ENCODE results near the gene EHD1.
"Not testable (repeated sequence)": the region's sequence is repeated elsewhere in the genome, so short reads cannot be mapped to it uniquely, and the experiment has no call there.

EHD1 gene

DNA sequence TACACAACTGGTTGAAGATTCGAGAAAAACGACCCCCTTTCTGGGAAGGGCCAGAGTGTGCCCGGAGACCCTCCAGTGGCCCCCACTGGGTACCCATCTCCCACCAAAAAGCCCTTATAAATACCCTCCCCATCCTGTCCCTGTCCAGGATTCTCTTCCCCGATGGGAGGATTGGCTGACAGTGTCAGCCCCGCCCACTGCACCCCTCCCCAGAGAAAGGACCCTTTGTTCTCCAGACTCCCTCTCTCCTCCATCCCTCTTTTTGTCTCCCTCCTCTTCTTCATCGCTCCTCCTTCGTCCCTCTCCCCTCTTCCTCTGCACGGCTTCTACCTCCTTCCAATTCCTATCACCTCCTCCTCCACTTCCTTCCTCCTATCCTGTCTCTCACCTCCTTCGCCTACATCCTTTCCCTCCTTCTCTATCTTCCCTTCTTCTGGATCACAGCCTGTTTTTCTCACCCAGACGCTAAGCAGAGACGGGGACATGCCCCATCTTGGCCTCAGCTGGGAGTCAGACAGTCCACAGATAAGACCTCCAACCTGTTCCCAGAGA lies 54.8 kb downstream of the EHD1 start:
- no peak for DNase-seq

DNA sequence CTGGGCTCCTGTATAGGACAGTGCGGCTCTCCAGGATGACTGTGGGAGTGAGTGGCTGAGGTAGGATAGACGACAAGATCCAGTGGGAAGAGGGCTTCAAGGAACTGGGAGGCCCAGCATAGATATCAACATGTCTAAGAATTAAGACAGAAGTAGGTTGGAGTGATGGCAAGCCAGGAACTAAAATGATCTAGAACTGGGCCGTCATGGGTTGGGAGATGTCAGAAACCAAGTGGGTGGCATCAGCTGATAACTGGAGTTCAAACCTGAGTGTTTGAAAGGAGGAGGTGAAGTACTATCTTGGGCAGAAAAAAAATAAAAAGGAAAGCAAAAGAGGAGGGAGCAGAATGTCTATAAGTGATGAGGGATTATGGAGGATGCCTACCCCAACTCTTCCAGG lies 60.9 kb downstream of the EHD1 start:
- no peak for DNase-seq

DNA sequence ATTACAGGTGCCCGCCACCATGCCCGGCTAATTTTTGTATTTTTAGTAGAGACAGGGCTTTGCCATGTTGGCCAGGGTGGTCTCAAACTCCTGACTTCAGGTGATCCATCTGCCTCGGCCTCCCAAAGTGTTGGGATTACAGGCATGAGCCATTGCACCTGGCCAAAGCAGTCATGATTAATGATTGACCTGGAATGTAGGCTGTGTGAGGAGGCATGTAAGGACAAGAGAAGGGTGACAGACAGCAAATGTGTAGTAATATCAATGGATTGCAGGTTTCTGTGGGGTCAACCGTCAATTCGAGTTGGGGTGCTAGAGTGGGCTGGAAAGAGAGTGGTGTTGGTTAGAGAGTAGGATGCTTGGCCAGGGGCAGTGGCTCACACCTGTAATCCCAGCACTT lies 63.0 kb downstream of the EHD1 start:
- not testable (repeated sequence) for DNase-seq

DNA sequence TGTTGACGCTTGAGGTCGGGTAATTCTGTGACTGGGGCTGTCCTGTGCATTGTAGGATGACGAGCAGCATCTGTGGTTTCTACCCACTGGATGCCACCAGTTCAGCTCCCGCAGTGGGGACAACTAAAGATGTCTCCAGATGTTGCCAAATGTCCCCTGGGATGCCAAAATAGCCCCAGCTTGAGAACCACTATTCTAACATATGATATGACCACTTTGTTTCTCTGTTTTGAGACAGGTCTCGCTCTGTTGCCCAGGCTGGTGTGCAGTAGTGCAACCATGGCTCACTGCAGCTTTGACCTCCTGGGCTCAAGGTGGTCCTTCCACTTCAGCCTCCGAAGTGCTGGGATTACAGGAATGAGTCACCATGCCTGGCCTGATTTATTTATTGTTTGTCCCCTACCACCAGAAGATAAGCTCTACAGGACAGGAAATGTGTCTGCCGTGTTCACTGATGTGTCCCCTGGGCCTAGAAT lies 63.7 kb downstream of the EHD1 start:
- no peak for DNase-seq

DNA sequence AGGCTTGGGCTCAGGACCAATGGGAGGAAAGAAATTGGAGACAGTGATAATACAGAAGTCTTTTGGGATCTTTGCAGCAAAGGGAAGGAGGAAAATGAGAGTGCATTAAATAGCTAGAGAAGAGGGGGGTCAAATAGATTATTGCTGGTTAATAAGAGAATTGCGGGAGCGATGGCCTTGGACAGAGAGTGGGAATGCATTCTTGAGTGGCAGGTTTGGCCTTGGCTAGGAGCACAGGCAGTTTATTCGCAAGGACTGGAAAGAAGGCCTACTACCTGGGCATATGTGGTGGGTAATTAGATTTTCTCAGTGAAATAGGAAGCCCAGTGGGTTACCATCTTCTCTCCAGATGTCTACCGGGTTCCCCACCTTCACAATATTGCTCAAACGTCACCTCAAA lies 64.6 kb downstream of the EHD1 start:
- DNase-seq: no peak

DNA sequence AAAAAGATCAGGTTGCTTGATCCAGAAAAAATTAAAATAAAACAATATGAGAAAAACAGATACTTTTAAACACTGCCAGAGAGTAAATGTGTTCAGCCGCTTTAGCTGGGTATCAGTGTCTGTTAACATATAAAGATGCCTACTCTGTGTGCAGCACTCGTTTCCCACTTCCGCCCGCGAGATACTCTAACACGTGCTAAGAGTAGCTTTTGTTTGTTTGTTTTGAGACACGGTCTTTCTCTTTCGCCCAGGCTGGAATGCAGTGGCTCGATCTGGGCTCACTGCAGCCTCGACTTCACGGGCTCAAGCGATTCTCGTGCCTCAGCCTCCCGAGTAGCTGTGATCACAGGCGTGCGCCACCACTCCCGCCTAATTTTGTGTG lies 67.5 kb downstream of the EHD1 start:
- DNase-seq: no peak

DNA sequence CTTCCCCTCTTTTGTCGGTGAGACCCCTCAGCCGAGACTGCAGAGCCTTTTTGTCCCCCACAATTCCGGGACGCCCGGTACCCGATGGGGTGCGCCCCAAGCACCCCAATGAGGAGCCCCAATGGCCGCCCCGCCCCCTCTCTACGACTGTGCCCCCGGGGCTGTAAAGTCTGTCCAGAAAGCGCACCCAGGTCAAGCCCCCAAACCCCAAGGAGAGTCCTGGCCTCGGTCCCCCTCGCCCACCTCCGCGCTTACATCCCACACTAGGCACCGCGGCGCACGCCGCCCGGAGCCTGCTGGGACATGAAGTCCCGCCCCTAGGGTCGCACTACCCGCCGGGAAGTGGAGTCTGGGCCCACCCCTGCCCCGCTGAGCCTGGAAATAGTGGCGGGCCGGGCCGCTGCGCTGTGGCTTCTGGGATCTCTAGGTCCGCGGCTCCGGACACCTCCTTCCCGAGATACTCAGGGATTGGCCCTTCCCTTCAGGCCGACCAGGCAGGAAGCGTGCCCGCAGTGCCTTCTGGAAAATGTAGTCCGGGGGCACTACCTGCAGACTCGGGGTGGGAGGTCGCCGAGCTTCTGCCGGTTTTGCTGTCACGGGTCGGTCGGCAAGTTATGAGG lies 68.0 kb downstream of the EHD1 start, which contains the start of gene MEN1:
TSS of gene MEN1 (minus strand) at position 281 of the 620 bp plus-strand sequence. CDS start 442 bp downstream, outside the sequence.
- DNase-seq: peak; percentile 89 to 91

DNA sequence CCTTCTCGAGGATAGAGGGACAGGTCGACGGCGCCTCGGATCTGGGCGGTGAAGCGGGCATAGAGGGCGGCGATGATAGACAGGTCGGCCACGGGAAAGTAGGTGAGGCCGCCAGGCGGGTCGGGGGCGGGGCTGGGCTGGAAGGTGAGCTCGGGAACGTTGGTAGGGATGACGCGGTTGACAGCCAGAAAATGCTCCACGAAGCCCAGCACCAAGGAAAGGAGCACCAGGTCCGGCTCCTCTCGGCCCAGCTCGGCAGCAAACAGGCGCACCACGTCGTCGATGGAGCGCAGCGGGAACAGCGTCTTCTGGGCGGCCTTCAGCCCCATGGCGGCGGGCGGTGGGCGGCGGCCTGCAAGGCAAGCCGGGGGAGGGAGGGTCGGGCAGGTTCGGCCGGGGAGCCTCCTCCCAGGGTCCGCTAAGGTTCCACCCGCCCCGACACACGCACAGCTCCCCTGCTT lies 68.6 kb downstream of the EHD1 start:
- no peak for DNase-seq

DNA sequence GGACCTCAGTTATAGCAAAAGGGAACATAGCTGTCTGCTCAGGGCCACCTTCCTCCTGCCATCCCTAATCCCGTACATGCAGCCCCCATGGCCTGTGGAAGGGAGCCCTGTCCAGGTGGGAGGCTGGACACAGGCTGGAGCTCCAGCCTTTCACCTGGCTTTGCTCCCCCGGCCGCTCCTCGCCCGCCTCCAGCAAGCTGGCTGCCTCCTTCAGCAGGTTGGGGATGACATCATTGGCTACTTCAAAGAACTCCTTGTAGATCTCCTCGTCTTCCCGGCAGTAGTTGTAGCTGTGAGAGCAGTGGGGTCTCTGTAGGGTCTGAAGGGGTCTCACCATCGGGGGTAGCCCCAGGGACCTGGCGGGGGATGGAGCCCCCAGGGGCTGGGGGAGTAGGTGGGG lies 72.9 kb downstream of the EHD1 start:
- DNase-seq: no peak

DNA sequence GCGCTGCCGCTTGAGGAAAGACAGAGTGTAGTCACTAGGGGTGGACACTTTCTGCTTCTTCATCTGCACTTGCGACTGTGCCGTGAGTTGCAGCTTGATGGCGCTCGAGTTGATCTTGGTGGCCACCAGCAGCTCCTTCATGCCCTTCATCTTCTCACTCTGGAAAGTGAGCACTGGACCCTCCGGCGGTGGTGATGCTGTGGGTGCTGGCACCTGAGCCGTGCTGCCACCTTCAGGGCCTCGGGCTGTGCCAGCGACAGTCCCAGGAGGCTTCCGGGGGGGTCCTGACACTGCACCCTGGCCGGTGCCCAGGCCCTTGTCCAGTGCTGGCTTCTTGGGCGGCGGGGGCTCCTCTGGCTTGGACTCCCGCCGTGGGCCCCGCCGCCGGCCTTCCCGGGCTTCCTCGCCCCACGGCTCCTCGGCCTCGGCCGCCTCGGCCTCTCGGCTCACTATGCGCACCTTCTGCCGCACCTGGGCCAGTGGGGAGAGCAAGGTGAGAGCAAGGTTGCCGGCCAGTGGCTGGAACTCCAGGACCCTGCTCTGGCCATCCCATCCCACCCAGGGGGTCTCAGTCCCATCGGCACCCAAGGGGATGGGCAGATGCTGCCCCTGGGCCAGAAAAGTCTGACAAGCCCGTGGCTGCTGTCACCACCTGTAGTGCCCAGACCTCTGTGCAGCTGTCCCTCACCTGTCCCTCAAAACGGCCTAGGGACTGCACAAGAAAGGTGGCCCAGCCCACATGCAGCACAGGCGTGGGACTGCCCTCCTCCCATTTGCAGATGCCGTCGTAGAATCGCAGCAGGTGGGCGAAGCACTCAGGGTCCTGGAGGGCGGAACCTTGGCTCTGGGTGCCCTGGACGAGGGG lies 73.8 kb downstream of the EHD1 start:
- no peak for DNase-seq

DNA sequence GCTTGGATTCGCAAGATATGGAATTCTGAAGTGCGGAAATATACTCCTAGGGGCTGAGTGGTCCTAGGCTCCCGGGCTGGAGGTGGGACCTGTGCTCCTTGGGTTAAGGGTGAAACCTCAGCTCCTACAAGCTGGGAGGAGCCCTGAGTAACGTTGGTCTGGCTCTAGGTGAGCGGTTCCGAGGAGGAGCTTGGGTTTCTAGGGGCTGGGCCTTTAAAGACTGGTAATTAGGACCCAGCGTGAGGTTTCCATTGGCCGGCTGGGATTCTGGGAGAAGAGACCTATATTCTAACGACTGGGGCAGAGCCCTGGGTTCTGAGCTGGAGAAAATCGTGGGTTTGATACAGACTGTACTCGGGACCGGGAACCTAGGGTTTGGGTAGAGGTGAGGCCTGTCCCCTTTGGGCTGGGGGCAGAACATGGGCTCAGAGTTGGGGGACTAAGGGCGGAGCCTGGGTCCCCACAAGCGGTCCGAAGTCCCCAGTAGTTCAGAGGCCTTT lies 74.5 kb downstream of the EHD1 start:
- no peak for DNase-seq

DNA sequence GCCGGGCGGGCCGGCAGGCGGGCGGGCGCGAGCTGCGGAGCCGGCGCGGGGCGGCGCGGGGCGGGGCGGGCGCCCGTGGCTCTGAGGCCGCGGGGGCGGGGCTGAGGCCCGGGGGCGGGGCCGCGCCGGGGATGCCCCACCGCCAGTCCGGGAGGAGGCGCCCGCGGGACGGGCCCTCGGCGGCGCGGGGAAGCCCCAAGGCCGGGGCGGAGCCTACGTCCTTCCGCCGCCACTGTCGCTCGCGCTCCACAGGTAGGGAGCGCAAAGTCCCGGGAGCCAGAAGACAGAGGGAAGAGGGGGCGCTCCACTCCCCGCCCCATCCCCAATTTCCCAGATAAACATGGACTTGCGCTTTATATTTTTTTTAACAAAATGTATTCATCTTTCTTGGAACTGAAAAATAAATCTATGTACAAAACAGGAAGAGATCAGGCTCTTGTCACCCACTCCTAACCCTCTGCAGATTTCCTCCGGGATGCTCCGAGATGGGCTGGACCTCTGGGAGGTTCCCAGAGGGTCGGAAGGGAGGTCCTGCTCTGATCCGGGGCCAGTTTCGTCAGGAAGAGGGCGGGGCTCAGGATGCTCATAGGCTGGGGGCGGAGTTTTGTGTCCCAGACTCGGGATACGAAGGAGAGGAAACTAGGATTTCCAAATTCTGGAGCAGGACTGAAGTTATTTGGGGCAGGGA lies 75.1 kb downstream of the EHD1 start, which contains the start of gene MAP4K2:
TSS of gene MAP4K2 (minus strand) at position 57 of the 688 bp plus-strand sequence. CDS start 65 bp downstream, outside the sequence.
- peak; percentile 36 to 63 for DNase-seq

DNA sequence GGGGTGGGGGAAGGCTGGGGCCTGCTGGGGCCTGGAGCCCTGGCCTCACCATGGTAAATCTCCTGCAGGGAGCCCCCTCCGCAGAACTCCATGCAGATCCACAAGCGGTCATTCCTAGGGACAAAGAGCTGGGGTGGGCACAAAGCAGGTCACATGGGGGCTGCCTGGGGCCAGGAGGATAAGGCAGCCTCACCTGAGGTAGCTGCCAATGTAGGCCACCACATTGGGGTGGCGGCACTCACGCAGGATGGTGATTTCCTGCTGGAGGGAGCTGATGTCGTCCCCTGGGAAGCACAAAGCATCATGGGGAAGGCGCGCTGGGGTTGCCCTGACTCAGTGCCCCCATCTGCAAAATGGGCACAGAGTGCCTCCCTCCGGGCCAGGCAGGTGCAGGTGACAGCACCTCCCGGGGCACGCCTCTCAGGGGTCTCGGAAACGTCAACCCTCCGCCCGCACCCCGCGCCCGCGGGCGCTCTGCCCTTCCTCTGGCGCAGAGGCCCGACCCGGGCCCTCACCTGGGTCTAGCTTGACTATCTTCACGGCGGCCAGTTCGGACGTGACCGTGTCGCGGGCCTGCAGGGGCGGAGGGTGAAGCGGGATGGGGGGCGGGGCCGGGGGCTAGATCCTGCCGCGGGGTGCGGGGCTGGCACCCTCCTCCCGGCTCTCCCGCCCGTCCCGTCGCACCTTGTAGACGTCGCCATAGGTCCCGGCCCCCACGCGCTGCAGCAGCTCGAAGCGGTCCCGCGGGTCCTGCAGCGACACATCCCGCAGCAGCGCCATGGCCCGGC lies 75.9 kb downstream of the EHD1 start:
- DNase-seq: no peak
